Measurements from ENCODE around the gene VAV3.

Gene VAV3

GRCh38 chr1:107807405-107807804 lies 157.6 kb downstream of the VAV3 start:
- DNase-seq (ENCODE audit: low read depth) = no peak

GRCh38 chr1:107806902-107807301 lies 158.1 kb downstream of the VAV3 start:
- DNase-seq (ENCODE audit: low read depth) = no peak
- TF ChIP-seq, protein P1, sequence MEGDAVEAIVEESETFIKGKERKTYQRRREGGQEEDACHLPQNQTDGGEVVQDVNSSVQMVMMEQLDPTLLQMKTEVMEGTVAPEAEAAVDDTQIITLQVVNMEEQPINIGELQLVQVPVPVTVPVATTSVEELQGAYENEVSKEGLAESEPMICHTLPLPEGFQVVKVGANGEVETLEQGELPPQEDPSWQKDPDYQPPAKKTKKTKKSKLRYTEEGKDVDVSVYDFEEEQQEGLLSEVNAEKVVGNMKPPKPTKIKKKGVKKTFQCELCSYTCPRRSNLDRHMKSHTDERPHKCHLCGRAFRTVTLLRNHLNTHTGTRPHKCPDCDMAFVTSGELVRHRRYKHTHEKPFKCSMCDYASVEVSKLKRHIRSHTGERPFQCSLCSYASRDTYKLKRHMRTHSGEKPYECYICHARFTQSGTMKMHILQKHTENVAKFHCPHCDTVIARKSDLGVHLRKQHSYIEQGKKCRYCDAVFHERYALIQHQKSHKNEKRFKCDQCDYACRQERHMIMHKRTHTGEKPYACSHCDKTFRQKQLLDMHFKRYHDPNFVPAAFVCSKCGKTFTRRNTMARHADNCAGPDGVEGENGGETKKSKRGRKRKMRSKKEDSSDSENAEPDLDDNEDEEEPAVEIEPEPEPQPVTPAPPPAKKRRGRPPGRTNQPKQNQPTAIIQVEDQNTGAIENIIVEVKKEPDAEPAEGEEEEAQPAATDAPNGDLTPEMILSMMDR (IDR thresholded peaks at IDR 0.05; ENCODE audit: low read depth, low read length, missing control alignments) = no peak
- no peak overlapping the region for H3K4me3 ChIP-seq (ENCODE audit: low read depth, low read length)
- in situ Hi-C loops (cut with HindIII; ENCODE audit: low sequenced_read_pairs) = no loop called here

More at GRCh38 chr1:107807405-107807804, 157.6 kb downstream of the VAV3 start:
- TF ChIP-seq, protein P1 (IDR thresholded peaks at IDR 0.05; ENCODE audit: low read depth, low read length, missing control alignments) = no peak
- H3K4me3 ChIP-seq (ENCODE audit: low read depth, low read length) = no peak overlapping the region
- in situ Hi-C loops (cut with HindIII; ENCODE audit: low sequenced_read_pairs) = no loop called here

DNA sequence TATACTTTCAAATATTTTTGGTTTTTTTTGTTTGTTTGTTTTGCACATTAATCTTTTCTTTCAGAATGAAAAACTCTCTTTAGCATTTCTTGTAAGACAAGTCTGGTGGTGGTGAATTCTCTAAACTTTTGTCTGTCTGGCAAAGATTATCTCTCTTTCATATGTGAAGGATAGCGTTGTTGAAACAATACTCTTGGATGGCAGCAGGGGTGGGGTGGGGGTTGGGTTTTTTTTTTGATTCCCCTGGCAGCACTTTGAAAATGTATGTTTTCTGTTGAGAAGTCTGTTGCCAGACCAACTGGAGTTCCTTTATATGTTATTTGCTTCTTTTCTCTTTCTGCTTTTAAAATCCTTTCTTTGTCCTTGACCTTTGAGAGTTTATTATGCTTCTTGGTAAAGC lies 160.2 kb downstream of the VAV3 start:
- DNase-seq (ENCODE audit: low read depth) = no peak
- in situ Hi-C loops (cut with HindIII; ENCODE audit: low sequenced_read_pairs) = no loop called here
- H3K4me3 ChIP-seq (ENCODE audit: low read depth, low read length) = no peak overlapping the region
- TF ChIP-seq, protein P1 (IDR thresholded peaks at IDR 0.05; ENCODE audit: low read depth, low read length, missing control alignments) = no peak

- no peak overlapping the region for H3K4me3 ChIP-seq (ENCODE audit: low read depth, low read length)
- in situ Hi-C loops (cut with HindIII; ENCODE audit: low sequenced_read_pairs) = no loop called here
- no peak for DNase-seq (ENCODE audit: low read depth)
- TF ChIP-seq, protein P1 (IDR thresholded peaks at IDR 0.05; ENCODE audit: low read depth, low read length, missing control alignments) = no peak
Measured at GRCh38 chr1:107804134-107804533, 160.8 kb downstream of the VAV3 start.

- no peak overlapping the region for H3K4me3 ChIP-seq (ENCODE audit: low read depth, low read length)
- DNase-seq (ENCODE audit: low read depth) = no peak
- TF ChIP-seq, protein P1 (IDR thresholded peaks at IDR 0.05; ENCODE audit: low read depth, low read length, missing control alignments) = no peak
- in situ Hi-C loops (cut with HindIII; ENCODE audit: low sequenced_read_pairs) = no loop called here
Measured at GRCh38 chr1:107803579-107803978, 161.4 kb downstream of the VAV3 start.

GRCh38 chr1:107802654-107803053 lies 162.3 kb downstream of the VAV3 start:
- no peak overlapping the region for H3K4me3 ChIP-seq (ENCODE audit: low read depth, low read length)
- in situ Hi-C loops (cut with HindIII; ENCODE audit: low sequenced_read_pairs) = no loop called here
- TF ChIP-seq, protein P1 (IDR thresholded peaks at IDR 0.05; ENCODE audit: low read depth, low read length, missing control alignments) = no peak
- no peak for DNase-seq (ENCODE audit: low read depth)

DNA sequence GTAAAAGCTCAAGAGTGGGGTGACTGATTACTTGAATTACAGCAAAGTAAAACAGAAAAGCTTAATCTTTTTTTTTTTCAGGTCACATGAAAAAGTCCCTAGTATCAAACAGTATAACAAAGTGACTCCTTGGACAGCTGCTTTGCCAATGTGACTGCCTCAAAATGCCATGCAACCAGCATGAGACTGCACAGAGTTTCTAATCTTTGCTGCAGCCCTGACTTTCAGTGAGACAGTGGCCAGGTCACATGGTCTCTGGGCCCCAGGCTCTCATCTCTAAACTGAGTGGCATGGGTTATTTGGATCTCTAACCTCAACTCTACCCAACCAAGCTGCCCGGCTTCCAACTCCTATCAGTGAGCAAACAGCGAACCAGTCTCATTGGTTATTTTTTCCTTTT lies 169.0 kb downstream of the VAV3 start:
- no peak overlapping the region for H3K4me3 ChIP-seq (ENCODE audit: low read depth, low read length)
- no peak for DNase-seq (ENCODE audit: low read depth)
- TF ChIP-seq, protein P1 (IDR thresholded peaks at IDR 0.05; ENCODE audit: low read depth, low read length, missing control alignments) = no peak
- in situ Hi-C loops (cut with HindIII; ENCODE audit: low sequenced_read_pairs) = no loop called here
